IPS-18c (cell line): ENCODE measurements around the gene GSK3B.

ENCODE experiments used
- H3K4me3 ChIP-seq: 2 replicates; pipeline ENCODE4 v1.7.0; 2013; ENCODE audit warnings: low read depth, mild to moderate bottlenecking, low read length, moderate library complexity; ENCODE audit not compliant: insufficient read depth
- H3K9me3 ChIP-seq: one replicate; pipeline ENCODE4 v1.6.1; 2013; ENCODE audit warnings: mild to moderate bottlenecking, low read length, moderate library complexity; ENCODE audit not compliant: control insufficient read depth, insufficient read depth

GSK3B gene

DNA sequence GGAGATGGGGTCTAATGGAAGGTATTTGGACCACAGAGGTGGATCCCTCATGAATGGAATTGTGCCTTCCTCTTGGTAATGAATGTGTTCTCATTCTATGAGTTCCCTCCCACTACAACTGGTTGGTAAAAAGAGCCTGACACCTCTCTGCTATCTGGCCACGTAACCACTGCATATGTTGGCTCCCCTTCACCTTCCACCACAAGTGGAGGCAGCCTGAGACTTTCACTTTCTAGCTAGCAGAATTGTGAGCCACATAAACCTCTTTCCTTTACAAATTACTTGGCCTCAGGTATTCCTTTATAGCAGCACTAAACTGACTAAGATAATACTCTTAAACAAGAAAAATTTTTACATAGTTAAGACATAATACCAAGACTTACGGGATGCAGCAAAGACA, 157.0 kb downstream of the GSK3B start:
- no peak overlapping the region for H3K4me3 ChIP-seq
- H3K9me3 ChIP-seq = no peaks in the 10 kb centered on the region

DNA sequence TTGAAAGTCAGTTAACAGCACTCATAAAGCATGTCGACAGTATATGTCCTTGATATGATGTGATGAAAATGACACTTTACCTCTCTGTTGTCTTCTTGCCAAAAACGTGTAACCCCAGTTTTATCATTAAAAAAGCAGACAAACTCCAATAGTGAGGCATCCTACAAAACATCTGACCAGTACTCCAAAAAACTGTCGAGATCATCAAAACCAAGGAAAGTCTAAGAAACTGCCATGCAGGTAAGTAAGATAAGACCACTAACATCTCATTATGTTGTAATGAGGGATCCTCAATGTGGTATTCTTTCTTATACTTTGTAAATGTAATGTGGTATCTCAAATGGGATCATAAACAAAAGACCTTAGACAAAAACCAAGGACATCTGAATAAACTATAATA, 160.0 kb downstream of the GSK3B start:
- Histone ChIP-seq H3K9me3 (no peaks in the 10 kb centered on the region), H3K4me3 (no peak overlapping the region)

DNA sequence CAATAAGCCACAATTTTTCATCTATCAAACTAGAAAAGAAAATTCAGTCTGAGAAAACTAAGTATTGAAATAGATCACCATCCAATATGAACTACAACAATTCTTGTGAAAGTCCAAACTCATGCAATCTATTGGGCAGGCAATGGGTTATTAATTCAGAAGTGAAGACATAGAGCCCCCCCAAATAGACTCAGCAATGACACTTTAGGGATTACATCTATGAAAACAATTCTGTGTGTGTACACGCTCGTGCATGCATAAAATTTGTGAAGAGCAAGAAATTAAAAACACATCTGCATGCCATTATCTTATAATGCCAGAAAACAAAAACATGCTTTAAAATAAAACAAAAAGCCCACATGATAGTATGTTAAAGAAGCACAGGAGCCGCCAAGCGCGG, 161.0 kb downstream of the GSK3B start:
- no peak overlapping the region for H3K4me3 ChIP-seq
- no peaks in the 10 kb centered on the region for H3K9me3 ChIP-seq

DNA sequence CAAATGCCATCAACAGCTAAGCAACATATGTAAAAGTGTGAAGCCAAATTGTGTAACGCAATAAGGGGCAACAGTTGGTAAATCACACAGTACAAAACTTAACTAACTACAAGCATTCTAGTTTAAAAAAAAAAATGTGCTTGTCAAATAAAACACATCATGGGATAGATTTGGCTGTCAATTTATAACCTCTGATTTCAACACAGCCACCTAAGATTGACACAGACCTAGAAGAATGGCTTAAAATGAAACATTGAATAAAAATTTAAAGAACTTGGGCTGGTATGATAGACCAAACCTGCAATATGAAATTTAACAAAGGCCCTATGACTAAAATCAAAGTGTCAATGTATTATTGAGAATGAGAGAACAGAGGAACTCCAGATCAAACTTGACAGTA, 164.0 kb downstream of the GSK3B start:
- Histone ChIP-seq H3K4me3 (no peak overlapping the region), H3K9me3 (no peaks in the 10 kb centered on the region)

DNA sequence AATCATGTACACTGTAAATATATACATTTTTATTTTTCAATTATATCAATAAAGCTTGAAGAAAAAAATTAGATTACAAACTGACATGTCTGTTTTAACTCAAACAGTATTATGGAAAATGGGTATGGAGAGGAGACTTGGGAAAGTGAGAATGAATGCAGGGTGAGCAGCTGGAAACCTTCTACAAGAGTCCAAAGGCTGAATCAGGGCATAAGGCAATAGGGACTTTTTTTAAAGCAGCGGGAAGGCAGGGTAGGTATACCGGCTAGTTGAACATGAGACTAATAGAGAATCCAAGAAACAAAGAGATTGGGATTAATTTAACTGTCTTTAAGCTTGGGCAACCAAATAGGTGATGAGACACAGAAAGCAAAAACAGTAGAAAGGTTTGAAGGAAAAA, 167.1 kb downstream of the GSK3B start:
- no peak overlapping the region for H3K4me3 ChIP-seq
- H3K9me3 ChIP-seq = no peaks in the 10 kb centered on the region

DNA sequence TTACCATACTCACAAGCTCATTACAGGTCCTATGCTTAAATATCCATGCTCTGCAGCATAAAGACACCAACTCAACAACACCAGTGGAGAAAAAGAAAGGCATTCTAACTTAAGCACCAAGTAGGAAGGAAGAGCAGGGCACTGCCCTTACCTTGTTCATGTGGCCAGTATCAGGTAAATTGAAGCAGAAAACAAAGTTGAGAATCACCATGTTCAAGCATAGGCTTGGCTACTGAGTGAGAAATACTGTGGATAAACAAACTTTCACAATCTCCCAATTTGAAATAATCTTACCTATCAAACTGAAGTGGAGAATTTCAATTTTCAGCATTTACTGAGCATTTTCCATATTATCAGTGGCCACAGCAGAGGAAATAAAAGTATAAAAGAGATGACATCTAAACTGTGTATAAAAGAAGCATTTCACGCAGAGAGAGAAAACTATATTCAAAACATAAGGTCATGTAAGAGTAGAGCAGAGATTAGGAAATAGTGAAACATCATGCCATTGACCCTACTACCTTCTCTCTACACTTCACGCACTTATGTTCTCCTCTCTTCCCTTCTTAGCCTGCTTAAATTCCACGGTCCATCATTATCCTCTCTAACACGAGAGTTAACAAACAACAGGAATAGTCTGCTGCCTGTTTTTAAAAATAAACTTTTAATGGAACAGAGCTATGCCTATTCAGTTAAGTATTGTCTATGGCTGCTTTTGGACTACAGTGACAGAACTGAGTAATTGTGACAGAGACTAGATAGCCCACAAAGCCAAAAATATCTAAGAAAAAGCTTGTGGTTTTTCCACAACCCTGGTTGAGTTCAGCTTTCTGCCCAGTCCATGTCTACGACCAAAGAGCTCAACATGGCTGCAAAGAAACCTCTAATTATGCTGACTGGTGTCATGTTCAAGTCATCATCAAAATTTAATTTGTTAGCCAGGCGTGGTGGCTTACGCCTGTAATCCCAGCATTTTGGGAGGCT, 169.8 kb downstream of the GSK3B start:
- Histone ChIP-seq H3K9me3 (no peaks in the 10 kb centered on the region), H3K4me3 (no peak overlapping the region)

DNA sequence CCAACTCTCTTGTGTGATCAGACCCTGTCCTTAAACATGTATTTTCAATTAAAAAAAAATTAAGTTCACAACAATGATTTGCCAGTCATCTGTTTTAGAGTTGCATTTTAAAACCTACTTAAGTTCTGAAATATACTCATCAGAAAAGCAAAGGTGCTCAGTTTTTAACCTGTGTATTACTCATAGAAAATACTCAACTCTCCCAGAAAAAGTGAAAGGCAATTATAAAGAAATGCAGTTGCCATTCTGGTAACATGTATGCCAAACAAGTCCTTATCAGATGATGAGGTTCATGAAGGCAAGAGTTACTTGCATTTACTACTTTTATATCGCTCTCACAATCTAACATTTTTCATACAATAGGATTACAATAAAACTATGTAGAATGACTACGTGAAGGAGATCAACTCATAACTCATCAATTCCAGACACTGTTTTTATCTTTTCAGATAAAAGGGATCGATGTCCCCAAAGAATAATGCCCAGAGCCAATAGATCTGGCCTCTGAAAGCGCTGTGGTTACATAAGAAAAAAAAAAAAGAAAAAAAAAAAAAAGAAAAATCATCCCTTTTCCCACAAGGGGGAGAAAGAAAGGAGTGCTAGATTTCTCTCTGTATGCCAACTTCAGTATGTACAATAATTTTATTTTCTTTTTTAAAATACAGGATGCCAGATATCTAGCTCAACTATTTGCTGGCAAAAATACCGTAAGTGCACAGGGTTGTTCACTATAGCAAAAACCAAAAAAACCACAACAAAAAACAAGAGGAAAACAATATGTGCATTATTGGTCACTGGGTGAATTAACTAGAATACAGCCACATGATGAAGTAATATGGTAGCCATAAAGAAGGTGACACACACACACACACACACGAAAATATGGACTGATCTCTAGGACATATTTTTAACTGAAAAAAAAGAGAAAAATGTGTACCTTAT, 175.0 kb downstream of the GSK3B start:
- Histone ChIP-seq H3K9me3 (no peaks in the 10 kb centered on the region), H3K4me3 (no peak overlapping the region)

DNA sequence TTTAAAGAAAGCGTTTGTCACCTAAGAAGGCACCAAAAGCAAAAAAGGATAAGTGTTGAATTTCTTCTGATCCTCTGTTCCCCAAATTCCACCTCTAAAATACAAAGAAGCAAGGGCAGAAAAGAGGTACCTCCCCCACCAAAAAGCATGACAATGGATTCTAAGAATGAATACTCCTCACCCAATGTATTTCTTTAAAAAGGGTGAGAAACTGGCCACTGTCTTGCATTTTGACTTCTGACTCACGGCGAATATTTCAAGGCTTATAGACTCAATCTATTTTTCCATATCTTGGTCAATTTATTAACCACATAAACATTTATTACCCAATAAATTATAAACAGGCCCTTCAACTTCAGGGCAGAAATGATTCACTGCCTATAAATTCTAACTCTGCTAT, 181.2 kb downstream of the GSK3B start:
- no peak overlapping the region for H3K4me3 ChIP-seq
- no peaks in the 10 kb centered on the region for H3K9me3 ChIP-seq

DNA sequence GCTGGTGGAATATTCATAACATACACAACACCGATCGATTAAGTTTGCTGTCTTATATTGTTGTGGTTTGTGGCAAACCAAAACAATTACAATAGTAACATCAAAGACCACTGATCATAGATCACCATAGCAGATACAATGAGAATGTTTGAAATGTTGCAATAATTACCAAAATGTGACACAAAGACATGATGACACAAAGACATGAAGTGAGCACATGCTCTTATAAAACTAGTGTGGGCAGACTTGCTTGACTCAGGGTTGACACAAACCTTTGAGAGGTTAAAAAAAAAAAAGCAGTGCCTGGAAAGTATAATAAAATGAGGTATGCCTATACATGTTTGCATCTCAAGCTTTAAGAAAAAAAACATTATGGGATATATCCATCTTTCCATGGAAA, 182.0 kb downstream of the GSK3B start:
- Histone ChIP-seq H3K9me3 (no peaks in the 10 kb centered on the region), H3K4me3 (no peak overlapping the region)

DNA sequence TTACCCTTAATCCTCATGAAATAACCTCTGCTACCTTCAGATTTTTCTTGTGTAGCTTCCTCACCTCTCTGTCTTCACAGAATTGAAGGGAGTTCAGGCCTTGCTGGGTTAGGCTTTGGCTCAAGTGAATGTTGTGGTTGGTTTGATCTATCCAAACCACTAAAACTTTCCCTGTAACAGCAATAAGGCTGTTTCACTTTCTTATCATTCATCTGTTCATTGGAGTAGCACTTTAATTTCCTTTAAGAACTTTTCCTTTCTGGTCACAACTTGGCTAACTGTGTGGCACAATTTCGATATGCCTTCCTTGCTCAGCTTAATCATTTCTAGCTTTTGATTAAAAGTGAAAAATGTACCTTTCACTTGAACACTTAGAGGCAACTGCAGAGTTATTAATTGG, 182.5 kb downstream of the GSK3B start:
- no peaks in the 10 kb centered on the region for H3K9me3 ChIP-seq
- no peak overlapping the region for H3K4me3 ChIP-seq

DNA sequence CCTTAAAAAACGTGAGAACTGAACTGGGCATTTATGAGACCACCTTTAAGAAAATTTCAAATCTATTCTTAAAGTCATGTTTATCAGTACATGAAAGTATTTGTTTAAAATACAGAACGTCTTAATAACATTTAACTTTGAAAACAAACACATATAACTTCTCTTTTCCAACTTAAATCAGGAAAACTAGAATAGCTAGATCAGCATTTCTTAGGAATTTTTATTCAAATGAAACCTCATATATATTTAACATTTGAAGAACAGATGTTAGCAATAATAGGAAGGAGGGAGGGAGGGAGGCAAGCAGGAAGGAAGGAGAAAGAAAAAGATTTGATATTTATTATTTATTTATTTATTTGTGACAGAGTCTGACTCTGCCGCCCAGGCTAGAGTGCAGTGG, 192.2 kb downstream of the GSK3B start:
- H3K4me3 ChIP-seq = no peak overlapping the region
- H3K9me3 ChIP-seq = no peaks in the 10 kb centered on the region

DNA sequence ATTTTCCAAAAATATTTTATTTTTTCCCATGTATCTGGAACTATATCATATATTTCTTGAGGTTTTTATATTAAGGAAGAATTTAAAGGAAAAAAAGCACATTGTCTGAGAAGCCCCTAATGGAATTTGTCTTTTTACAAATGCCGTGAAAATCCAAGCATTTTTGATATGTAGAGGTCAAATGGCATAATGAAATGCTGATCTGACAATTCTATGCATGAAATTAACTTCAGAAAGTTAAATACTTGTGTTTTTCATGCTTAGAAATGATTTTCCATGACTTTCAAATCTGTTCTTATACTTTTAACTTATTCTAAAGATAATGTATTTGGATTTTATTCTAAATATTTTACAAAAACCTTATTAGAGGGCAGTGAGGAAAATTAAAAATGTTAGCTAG, 193.1 kb downstream of the GSK3B start:
- no peaks in the 10 kb centered on the region for H3K9me3 ChIP-seq
- H3K4me3 ChIP-seq = no peak overlapping the region

DNA sequence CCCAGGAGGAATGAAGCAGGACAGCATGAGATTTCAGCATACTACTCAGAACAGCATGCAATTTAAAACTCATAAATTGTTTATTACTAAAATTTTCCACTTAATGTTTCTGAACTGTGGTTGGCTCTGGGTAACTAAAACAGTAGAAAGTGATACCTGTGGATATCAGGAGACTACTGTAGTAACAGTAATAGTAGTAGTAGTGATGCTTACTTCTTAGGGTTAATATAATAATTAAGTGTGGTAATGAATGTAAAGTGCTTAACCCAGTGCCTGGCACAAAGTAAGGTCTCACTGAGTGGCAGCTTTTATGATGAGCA, 195.1 kb downstream of the GSK3B start:
- H3K4me3 ChIP-seq = no peak overlapping the region
- H3K9me3 ChIP-seq = no peaks in the 10 kb centered on the region

DNA sequence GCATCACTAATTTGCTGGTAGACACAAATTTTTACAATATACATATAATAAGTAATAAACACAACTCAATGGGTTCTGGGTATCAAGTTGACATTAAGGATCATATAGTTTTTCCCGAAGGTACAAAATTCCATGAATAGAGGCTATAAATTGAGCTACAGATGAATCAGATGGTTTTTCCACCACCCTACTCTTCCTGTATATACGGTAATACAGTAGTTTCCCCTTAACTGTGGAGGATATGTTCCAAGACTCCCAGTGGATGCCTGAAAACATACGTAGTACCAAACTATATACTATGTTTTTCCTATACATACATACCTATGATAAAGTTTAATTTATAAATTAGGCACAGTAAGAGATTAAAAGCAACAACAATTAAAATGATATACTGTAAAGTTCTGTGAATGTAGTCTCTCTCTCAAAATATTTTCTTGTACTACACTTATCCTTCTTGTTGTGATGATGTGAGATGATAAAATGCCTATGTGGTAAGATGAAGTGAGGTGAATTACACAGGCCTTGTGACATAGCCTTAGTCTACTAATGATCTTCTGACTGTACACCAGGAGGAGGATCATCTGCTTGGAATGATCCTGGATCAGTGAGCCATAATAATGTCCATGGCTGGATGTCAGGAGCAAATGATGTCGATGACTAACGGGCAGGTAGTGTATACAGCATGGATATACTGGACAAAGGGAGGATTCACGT, 195.6 kb downstream of the GSK3B start:
- no peak overlapping the region for H3K4me3 ChIP-seq

DNA sequence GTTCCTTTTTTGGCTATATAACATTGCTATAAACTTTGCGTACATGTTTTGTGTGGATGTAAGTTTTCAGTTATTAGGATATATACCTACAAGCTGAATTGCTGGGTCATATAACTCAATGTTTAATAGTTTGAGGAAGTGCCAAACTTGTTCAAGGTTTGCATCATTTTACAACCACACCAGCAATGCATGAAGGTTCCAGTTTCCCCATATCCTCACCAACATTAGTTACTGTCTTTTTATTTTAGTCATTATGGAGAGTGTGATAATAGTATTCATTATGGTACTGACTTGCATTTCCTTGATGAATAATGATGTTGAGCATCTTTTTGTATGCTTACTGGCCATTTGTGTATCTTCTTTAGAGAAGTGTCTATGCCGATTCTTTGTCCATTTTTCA, 200.1 kb downstream of the GSK3B start:
- Histone ChIP-seq H3K4me3 (no peak overlapping the region), H3K9me3 (no peaks in the 10 kb centered on the region)

More for the DNA sequence above, 195.6 kb downstream of the GSK3B start:
- no peaks in the 10 kb centered on the region for H3K9me3 ChIP-seq

DNA sequence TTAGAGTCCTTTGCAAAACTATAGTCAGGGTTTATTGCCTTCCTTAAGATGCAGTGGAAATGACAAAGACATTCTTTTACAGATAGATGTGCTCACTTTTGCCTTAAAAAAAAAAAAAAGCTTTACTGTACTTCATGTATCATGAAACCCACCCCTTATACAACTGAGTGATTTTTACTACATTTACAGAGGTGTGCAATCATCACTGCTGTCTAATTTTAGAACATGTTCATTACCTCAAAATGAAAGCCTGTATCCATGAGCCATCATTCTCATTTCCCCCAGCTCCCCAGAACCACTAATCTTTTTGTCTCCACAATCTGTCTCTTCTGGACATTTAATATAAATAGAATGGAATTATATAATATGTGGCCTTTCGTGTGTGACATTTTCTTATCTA, 200.5 kb downstream of the GSK3B start:
- Histone ChIP-seq H3K9me3 (no peaks in the 10 kb centered on the region), H3K4me3 (no peak overlapping the region)

DNA sequence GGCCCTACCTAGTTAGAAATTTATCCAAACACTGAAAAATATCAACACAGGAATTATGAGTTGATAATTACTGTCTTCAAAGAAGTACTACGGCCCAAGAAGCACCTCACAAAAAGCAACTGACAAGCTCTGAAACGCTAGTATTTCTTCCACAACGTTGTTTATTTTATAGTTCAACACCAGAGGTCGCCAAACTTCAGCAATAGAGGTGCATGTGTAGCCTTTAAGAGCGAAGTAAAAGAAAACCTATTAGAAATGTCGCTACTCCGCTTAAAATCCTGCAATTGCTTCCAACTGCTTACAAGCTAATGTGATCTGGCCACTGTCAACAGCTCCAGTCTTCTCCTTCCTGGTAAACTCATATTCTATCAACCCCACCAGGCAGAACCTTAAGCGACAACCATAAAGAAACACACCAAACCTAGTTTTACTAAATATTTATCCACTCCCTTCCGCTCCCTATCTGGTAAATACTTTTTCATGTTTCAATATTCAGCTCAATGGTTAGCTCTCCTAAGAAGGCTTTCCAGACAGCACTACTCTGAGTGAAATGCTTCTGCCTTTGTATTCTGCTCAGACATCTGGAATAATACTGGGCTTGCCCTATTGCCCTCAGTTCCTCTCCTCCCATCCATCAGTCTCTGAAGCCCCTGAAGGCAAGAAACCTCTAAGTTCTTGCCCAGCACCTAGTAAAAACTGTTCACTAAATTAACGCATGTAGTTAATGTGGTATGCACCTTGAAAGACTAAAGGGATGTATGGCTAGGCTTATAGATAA, 202.1 kb downstream of the GSK3B start:
- no peaks in the 10 kb centered on the region for H3K9me3 ChIP-seq
- no peak overlapping the region for H3K4me3 ChIP-seq
